ENCODE results near the gene EPHB3. TPM values are rescaled to one million over a fixed set of nuclear protein-coding genes. Genes with fewer than 3 reads are reported as not detected.

Gene EPHB3
- total RNA-seq, 2 experiments from 2014 or later, result 0.11 to 0.13 TPM

DNA sequence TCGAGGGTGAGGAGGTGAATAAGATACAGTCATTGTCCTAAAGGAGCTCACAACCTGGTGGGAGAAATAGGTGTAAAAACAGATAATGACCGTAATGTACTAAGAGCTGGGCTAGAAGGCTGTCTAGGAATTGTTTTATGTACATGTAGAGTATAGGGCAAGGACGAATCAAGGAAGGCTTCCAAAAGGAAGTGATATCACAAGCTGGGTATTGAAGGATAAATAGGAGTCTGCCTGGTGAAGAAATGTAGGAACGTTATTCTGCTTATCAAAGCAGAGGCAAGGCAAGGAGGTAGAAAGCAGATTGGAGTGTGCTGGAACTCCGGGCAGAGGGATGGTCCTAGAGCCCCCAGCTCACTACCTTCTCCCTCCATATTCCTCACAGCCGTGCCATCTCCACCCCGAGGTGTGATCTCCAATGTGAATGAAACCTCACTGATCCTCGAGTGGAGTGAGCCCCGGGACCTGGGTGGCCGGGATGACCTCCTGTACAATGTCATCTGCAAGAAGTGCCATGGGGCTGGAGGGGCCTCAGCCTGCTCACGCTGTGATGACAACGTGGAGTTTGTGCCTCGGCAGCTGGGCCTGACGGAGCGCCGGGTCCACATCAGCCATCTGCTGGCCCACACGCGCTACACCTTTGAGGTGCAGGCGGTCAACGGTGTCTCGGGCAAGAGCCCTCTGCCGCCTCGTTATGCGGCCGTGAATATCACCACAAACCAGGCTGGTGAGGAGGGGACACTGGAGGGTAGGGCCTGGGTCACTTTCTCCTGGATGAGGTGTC lies 15.1 kb downstream of the EPHB3 start:
- Mint-ChIP-seq H3K27me3 (ENCODE audit: low read depth) (peaks cover 1% of the 10 kb centered on the region), H3K27ac (no peak overlapping the region), H3K36me3 (ENCODE audit: low read depth) (no peaks in the 10 kb centered on the region), H3K4me3 (no peak overlapping the region), H3K9me3 (ENCODE audit: insufficient read depth) (no peaks in the 10 kb centered on the region), H3K4me1 (ENCODE audit: low read depth) (no peaks in the 10 kb centered on the region)
- ATAC-seq (no peak), DNase-seq (no peak)
- POLR2A ChIA-PET, result no interaction called here
- CTCF ChIA-PET, result no interaction called here

DNA sequence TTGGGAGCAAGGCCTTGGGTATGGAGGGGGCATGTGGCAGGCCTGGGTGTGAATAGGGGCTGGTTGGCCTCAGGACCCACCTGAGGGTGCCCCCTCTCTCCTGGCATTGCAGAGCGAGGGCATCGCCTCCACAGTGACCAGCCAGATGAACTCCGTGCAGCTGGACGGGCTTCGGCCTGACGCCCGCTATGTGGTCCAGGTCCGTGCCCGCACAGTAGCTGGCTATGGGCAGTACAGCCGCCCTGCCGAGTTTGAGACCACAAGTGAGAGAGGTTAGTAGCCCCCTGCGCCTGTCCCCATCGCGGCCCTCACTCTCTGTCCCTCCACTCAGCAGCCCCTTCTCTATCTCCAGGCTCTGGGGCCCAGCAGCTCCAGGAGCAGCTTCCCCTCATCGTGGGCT lies 16.0 kb downstream of the EPHB3 start:
- Mint-ChIP-seq H3K27me3 (ENCODE audit: low read depth) (peaks cover 6% of the 10 kb centered on the region), H3K4me1 (ENCODE audit: low read depth) (no peaks in the 10 kb centered on the region), H3K27ac (no peak overlapping the region), H3K4me3 (no peak overlapping the region), H3K9me3 (ENCODE audit: insufficient read depth) (no peaks in the 10 kb centered on the region), H3K36me3 (ENCODE audit: low read depth) (no peaks in the 10 kb centered on the region)
- DNase-seq (no peak), ATAC-seq (no peak)
- ChIA-PET CTCF (no interaction called here), POLR2A (no interaction called here)

DNA sequence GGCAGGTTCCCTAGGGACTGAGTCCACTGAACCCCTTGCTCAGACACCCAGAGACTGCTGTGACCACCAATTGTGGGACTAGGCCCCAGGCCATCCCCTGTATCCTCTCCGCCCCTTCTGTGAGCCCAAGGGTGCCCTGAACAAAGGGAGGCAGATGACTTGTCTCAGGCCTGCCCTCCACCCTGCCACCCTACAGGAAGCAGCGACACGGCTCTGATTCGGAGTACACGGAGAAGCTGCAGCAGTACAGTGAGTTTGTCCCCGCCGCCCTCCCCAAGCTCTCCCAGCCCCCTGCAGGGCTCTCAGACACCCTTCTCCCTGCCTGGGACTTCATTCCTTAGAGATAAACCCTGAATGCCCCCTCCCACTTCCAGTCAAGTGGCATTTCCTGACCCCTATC lies 16.6 kb downstream of the EPHB3 start:
- no peak for DNase-seq
- peaks cover 3% of the 10 kb centered on the region for H3K4me1 Mint-ChIP-seq (ENCODE audit: low read depth)
- CTCF ChIA-PET, result no interaction called here
- no peaks in the 10 kb centered on the region for H3K36me3 Mint-ChIP-seq (ENCODE audit: low read depth)
- POLR2A ChIA-PET, result no interaction called here
- H3K4me3 Mint-ChIP-seq, result no peak overlapping the region
- no peaks in the 10 kb centered on the region for H3K9me3 Mint-ChIP-seq (ENCODE audit: insufficient read depth)
- ATAC-seq, result no peak
- H3K27me3 Mint-ChIP-seq (ENCODE audit: low read depth), result peaks cover 13% of the 10 kb centered on the region
- H3K27ac Mint-ChIP-seq, result no peak overlapping the region

GRCh38 chr3:184578822-184579221 lies 17.2 kb downstream of the EPHB3 start:
- no peak for ATAC-seq
- POLR2A ChIA-PET, result no interaction called here

DNA sequence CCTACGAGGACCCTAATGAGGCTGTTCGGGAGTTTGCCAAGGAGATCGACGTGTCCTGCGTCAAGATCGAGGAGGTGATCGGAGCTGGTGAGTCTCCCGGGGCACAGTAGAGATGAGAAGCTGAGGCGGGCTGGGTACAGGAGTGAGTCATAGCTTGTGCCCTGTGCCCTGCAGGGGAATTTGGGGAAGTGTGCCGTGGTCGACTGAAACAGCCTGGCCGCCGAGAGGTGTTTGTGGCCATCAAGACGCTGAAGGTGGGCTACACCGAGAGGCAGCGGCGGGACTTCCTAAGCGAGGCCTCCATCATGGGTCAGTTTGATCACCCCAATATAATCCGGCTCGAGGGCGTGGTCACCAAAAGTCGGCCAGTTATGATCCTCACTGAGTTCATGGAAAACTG lies 17.9 kb downstream of the EPHB3 start:
- Mint-ChIP-seq H3K27me3 (ENCODE audit: low read depth) (peaks cover 19% of the 10 kb centered on the region), H3K36me3 (ENCODE audit: low read depth) (no peaks in the 10 kb centered on the region), H3K27ac (no peak overlapping the region), H3K9me3 (ENCODE audit: insufficient read depth) (no peaks in the 10 kb centered on the region), H3K4me1 (ENCODE audit: low read depth) (peaks cover 3% of the 10 kb centered on the region), H3K4me3 (no peak overlapping the region)
- DNase-seq (no peak), ATAC-seq (no peak)
- POLR2A ChIA-PET, result no interaction called here
- CTCF ChIA-PET, result no interaction called here

More at GRCh38 chr3:184578822-184579221, 17.2 kb downstream of the EPHB3 start:
- H3K9me3 Mint-ChIP-seq (ENCODE audit: insufficient read depth), result no peaks in the 10 kb centered on the region
- CTCF ChIA-PET, result no interaction called here
- H3K4me3 Mint-ChIP-seq, result no peak overlapping the region
- no peak for DNase-seq
- H3K4me1 Mint-ChIP-seq (ENCODE audit: low read depth), result peaks cover 3% of the 10 kb centered on the region
- H3K27ac Mint-ChIP-seq, result no peak overlapping the region
- peaks cover 14% of the 10 kb centered on the region for H3K27me3 Mint-ChIP-seq (ENCODE audit: low read depth)
- no peaks in the 10 kb centered on the region for H3K36me3 Mint-ChIP-seq (ENCODE audit: low read depth)

GRCh38 chr3:184580376-184580775 lies 18.8 kb downstream of the EPHB3 start:
- Mint-ChIP-seq H3K4me3 (no peak overlapping the region), H3K4me1 (ENCODE audit: low read depth) (peaks cover 3% of the 10 kb centered on the region), H3K9me3 (ENCODE audit: insufficient read depth) (no peaks in the 10 kb centered on the region), H3K36me3 (ENCODE audit: low read depth) (no peaks in the 10 kb centered on the region), H3K27ac (no peak overlapping the region), H3K27me3 (ENCODE audit: low read depth) (peaks cover 26% of the 10 kb centered on the region)
- no peak for DNase-seq
- no peak for ATAC-seq
- ChIA-PET CTCF (no interaction called here), POLR2A (no interaction called here)

GRCh38 chr3:184581331-184581855 lies 19.8 kb downstream of the EPHB3 start:
- Mint-ChIP-seq H3K4me3 (no peak overlapping the region), H3K36me3 (ENCODE audit: low read depth) (no peaks in the 10 kb centered on the region), H3K9me3 (ENCODE audit: insufficient read depth) (no peaks in the 10 kb centered on the region), H3K27ac (no peak overlapping the region), H3K4me1 (ENCODE audit: low read depth) (peaks cover 3% of the 10 kb centered on the region), H3K27me3 (ENCODE audit: low read depth) (peaks cover 27% of the 10 kb centered on the region)
- ChIA-PET CTCF (no interaction called here), POLR2A (no interaction called here)
- no peak for ATAC-seq
- DNase-seq, result no peak

- H3K36me3 Mint-ChIP-seq (ENCODE audit: low read depth), result no peaks in the 10 kb centered on the region
- no peaks in the 10 kb centered on the region for H3K9me3 Mint-ChIP-seq (ENCODE audit: insufficient read depth)
- H3K4me3 Mint-ChIP-seq, result no peak overlapping the region
- H3K27ac Mint-ChIP-seq, result no peak overlapping the region
- ChIA-PET POLR2A (no interaction called here), CTCF (interaction anchor here (2.0 kb wide), 1 partner anchor 21 kb away, joined by 8 read pairs; the partner anchor contains the start of gene EPHB3)
- ATAC-seq, result no peak
- H3K4me1 Mint-ChIP-seq (ENCODE audit: low read depth), result peaks cover 3% of the 10 kb centered on the region
- peaks cover 30% of the 10 kb centered on the region for H3K27me3 Mint-ChIP-seq (ENCODE audit: low read depth)
- DNase-seq, result no peak
Measured at GRCh38 chr3:184582646-184583577, 21.3 kb downstream of the EPHB3 start.

GRCh38 chr3:184583578-184584451 lies 22.2 kb downstream of the EPHB3 start:
- CTCF ChIA-PET, result interaction anchor here (2.0 kb wide), 1 partner anchor 22 kb away, joined by 8 read pairs; the partner anchor contains the start of gene EPHB3
- DNase-seq, result no peak
- Mint-ChIP-seq H3K36me3 (ENCODE audit: low read depth) (no peaks in the 10 kb centered on the region), H3K9me3 (ENCODE audit: insufficient read depth) (no peaks in the 10 kb centered on the region), H3K4me3 (no peak overlapping the region), H3K27ac (no peak overlapping the region), H3K4me1 (ENCODE audit: low read depth) (peaks cover 3% of the 10 kb centered on the region), H3K27me3 (ENCODE audit: low read depth) (peaks cover 30% of the 10 kb centered on the region)
- POLR2A ChIA-PET, result no interaction called here
- ATAC-seq, result no peak

DNA sequence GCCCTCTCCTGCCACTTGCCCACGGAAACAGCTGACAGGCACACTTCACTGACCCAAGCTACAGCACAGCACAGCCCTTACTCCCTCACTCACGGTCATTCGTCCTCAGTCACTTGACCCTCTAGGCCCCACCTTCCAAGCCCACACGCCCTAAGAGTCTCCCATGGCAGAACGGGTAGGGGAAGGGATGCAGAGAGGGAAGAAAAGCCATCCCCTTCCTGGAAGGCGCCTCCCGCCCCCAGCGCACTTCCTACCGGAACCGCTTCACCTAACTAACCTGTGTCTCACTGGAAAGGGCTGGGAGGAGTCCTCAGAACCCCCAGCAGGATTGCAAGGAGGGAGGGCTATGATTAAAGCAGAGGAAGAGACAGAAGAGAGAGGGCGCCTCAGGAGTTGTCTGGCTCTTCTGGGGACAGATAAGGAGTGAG lies 22.9 kb downstream of the EPHB3 start:
- CTCF ChIA-PET, result interaction anchor here (1.2 kb wide), 1 partner anchor 24 kb away, joined by 3 read pairs; no protein-coding TSS in a partner anchor
- H3K27me3 Mint-ChIP-seq (ENCODE audit: low read depth), result peaks cover 30% of the 10 kb centered on the region
- H3K9me3 Mint-ChIP-seq (ENCODE audit: insufficient read depth), result no peaks in the 10 kb centered on the region
- POLR2A ChIA-PET, result no interaction called here
- no peak overlapping the region for H3K27ac Mint-ChIP-seq
- no peaks in the 10 kb centered on the region for H3K36me3 Mint-ChIP-seq (ENCODE audit: low read depth)
- peaks cover 3% of the 10 kb centered on the region for H3K4me1 Mint-ChIP-seq (ENCODE audit: low read depth)
- DNase-seq (no peak), ATAC-seq (no peak)
- H3K4me3 Mint-ChIP-seq, result no peak overlapping the region

GRCh38 chr3:184585545-184585944 lies 24.0 kb downstream of the EPHB3 start:
- POLR2A ChIA-PET, result no interaction called here

More at GRCh38 chr3:184585545-184585944, 24.0 kb downstream of the EPHB3 start:
- Mint-ChIP-seq H3K9me3 (ENCODE audit: insufficient read depth) (no peaks in the 10 kb centered on the region), H3K27ac (no peak overlapping the region), H3K4me1 (ENCODE audit: low read depth) (peaks cover 3% of the 10 kb centered on the region), H3K4me3 (no peak overlapping the region), H3K27me3 (ENCODE audit: low read depth) (peaks cover 30% of the 10 kb centered on the region), H3K36me3 (ENCODE audit: low read depth) (no peaks in the 10 kb centered on the region)
- ATAC-seq, result no peak
- DNase-seq, result no peak
- CTCF ChIA-PET, result interaction anchor here (1.2 kb wide), 1 partner anchor 25 kb away, joined by 3 read pairs; no protein-coding TSS in a partner anchor
